Measurements from ENCODE around the gene SCYGR8. TPM values are rescaled to one million over a fixed set of nuclear protein-coding genes. Genes with fewer than 3 reads are reported as not detected.
A peak's percentile ranks its signal among the peaks of the same experiment; 100 is the strongest.

Gene SCYGR8
- total RNA-seq, 1 donor from 2014 or later, result not detected

DNA sequence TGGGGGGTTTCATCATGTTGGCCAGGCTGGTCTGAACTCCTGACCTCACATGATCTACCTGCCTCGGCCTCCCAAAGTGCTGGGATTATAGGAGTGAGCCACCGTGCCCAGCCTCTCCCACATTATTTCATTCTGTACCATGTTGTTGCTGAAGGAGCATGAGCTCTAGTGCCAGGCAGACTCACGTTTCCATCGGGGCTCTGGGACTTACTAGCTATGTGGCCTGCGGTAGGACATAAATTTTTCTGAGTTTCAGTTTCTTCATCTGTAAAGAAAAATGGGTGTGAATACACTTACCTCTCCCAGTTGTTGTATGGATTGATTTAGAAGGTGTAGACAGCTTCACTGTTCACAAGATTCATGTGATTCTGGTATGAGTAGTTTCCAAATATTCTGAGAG lies 37.1 kb downstream of the SCYGR8 start:
- peaks cover 9% of the 10 kb centered on the region for H3K4me1 Mint-ChIP-seq (ENCODE audit: low read depth)
- no peak overlapping the region for H3K27ac Mint-ChIP-seq
- H3K9me3 Mint-ChIP-seq (ENCODE audit: low read depth), result peaks cover 6% of the 10 kb centered on the region
- H3K4me3 Mint-ChIP-seq (ENCODE audit: low read depth), result no peak overlapping the region
- no peaks in the 10 kb centered on the region for H3K27me3 Mint-ChIP-seq
- H3K36me3 Mint-ChIP-seq (ENCODE audit: insufficient read depth), result no peaks in the 10 kb centered on the region
- DNase-seq (ENCODE audit: low spot score, unreplicated experiment), result no peak
- no peak for TF ChIP-seq CTCF (IDR thresholded peaks at IDR 0.05; ENCODE audit: unreplicated experiment)

- no peak for DNase-seq (ENCODE audit: low spot score, unreplicated experiment)
- no peak for TF ChIP-seq CTCF (IDR thresholded peaks at IDR 0.05; ENCODE audit: unreplicated experiment)
- H3K4me3 Mint-ChIP-seq (ENCODE audit: low read depth), result no peak overlapping the region
- no peaks in the 10 kb centered on the region for H3K36me3 Mint-ChIP-seq (ENCODE audit: insufficient read depth)
- peaks cover 3% of the 10 kb centered on the region for H3K9me3 Mint-ChIP-seq (ENCODE audit: low read depth)
- H3K27me3 Mint-ChIP-seq, result no peaks in the 10 kb centered on the region
- peak overlapping the region; percentile 4 for H3K27ac Mint-ChIP-seq
- peaks cover 9% of the 10 kb centered on the region for H3K4me1 Mint-ChIP-seq (ENCODE audit: low read depth)
Observed at GRCh38 chr2:227783404-227784138, 37.9 kb downstream of the SCYGR8 start.

GRCh38 chr2:227785293-227785692 lies 39.6 kb downstream of the SCYGR8 start:
- Mint-ChIP-seq H3K4me3 (ENCODE audit: low read depth) (no peak overlapping the region), H3K27me3 (no peaks in the 10 kb centered on the region), H3K36me3 (ENCODE audit: insufficient read depth) (no peaks in the 10 kb centered on the region), H3K27ac (peak overlapping the region; percentile 30), H3K4me1 (ENCODE audit: low read depth) (peaks cover 9% of the 10 kb centered on the region), H3K9me3 (ENCODE audit: low read depth) (peaks cover 3% of the 10 kb centered on the region)
- no peak for DNase-seq (ENCODE audit: low spot score, unreplicated experiment)
- no peak for TF ChIP-seq CTCF (IDR thresholded peaks at IDR 0.05; ENCODE audit: unreplicated experiment)

DNA sequence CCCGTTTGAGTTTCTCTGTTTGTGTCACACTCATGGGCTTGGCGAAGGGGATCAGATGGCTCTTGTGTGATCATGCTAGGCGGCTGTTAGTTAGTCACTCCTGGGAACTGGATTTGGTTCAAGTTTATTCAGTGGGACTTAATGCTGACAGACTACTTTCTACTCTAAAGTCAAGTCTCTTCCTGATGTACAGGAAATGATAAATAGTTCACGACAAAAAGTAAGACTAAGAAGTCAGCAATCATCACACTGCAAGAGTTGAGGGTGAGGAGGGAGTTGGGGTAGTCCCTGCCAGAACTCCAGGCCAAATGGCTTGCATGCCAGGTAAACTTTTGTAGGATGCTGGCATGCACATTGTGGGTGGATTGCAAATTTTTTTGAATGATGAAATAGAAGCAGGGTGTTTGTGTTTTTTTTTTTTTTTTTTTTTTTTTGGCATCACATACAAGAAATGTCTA lies 42.9 kb downstream of the SCYGR8 start:
- no peak for TF ChIP-seq CTCF (IDR thresholded peaks at IDR 0.05; ENCODE audit: unreplicated experiment)

GRCh38 chr2:227789803-227790202 lies 44.1 kb downstream of the SCYGR8 start:
- no peak for DNase-seq (ENCODE audit: low spot score, unreplicated experiment)
- Mint-ChIP-seq H3K27ac (no peak overlapping the region), H3K27me3 (no peaks in the 10 kb centered on the region), H3K4me1 (ENCODE audit: low read depth) (peaks cover 9% of the 10 kb centered on the region), H3K9me3 (ENCODE audit: low read depth) (peaks cover 3% of the 10 kb centered on the region), H3K4me3 (ENCODE audit: low read depth) (no peak overlapping the region), H3K36me3 (ENCODE audit: insufficient read depth) (no peaks in the 10 kb centered on the region)
- no peak for TF ChIP-seq CTCF (IDR thresholded peaks at IDR 0.05; ENCODE audit: unreplicated experiment)

More for the DNA sequence above, 42.9 kb downstream of the SCYGR8 start:
- H3K36me3 Mint-ChIP-seq (ENCODE audit: insufficient read depth), result no peaks in the 10 kb centered on the region
- no peak overlapping the region for H3K27ac Mint-ChIP-seq
- no peak overlapping the region for H3K4me3 Mint-ChIP-seq (ENCODE audit: low read depth)
- peaks cover 3% of the 10 kb centered on the region for H3K9me3 Mint-ChIP-seq (ENCODE audit: low read depth)
- H3K4me1 Mint-ChIP-seq (ENCODE audit: low read depth), result peaks cover 9% of the 10 kb centered on the region
- no peaks in the 10 kb centered on the region for H3K27me3 Mint-ChIP-seq
- no peak for DNase-seq (ENCODE audit: low spot score, unreplicated experiment)

Measured in progenitor cell of endocrine pancreas (in vitro differentiated cells).